ENCODE data around the gene NINJ2.

Gene NINJ2

DNA sequence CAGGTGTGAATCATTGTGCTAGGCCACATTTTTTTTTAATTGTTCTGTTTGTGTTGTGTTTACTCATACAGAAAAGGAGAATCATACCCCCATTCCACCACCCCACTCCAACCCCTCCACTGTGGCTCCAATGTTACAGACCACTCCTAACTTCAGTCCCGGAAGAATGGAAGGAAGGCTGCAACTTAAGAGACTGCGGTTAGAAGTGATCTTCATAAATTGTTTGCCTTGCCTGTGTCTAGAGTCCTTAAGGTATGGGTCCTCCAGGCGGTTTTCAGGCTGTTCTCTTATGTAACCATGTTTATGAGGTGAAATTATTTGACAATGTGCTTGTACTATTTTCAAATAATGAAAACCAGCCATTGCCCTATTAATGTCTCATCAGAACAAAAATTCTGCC is 22.5 kb downstream of the NINJ2 start:
- TF ChIP-seq, protein P1, sequence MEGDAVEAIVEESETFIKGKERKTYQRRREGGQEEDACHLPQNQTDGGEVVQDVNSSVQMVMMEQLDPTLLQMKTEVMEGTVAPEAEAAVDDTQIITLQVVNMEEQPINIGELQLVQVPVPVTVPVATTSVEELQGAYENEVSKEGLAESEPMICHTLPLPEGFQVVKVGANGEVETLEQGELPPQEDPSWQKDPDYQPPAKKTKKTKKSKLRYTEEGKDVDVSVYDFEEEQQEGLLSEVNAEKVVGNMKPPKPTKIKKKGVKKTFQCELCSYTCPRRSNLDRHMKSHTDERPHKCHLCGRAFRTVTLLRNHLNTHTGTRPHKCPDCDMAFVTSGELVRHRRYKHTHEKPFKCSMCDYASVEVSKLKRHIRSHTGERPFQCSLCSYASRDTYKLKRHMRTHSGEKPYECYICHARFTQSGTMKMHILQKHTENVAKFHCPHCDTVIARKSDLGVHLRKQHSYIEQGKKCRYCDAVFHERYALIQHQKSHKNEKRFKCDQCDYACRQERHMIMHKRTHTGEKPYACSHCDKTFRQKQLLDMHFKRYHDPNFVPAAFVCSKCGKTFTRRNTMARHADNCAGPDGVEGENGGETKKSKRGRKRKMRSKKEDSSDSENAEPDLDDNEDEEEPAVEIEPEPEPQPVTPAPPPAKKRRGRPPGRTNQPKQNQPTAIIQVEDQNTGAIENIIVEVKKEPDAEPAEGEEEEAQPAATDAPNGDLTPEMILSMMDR (IDR thresholded peaks at IDR 0.05; ENCODE audit: borderline replicate concordance, extremely low read depth, low read length, poor library complexity, severe bottlenecking) = no peak
- no peak for TF ChIP-seq EZH2 (IDR thresholded peaks at IDR 0.05; ENCODE audit: borderline replicate concordance, low read depth, low read length, severe bottlenecking)
- Histone ChIP-seq H2AFZ (ENCODE audit: low read depth, low read length) (no peak overlapping the region), H3K27me3 (ENCODE audit: insufficient read depth, low read length, poor library complexity) (no peaks in the 10 kb centered on the region), H3K4me1 (ENCODE audit: insufficient read depth, low read length) (peaks cover 22% of the 10 kb centered on the region), H3K9me3 (ENCODE audit: insufficient read depth, low read length, severe bottlenecking) (no peaks in the 10 kb centered on the region), H3K79me2 (ENCODE audit: insufficient read depth, low read length) (no peaks in the 10 kb centered on the region), H3K4me2 (ENCODE audit: insufficient read depth, low read length) (no peak overlapping the region), H3K4me3 (ENCODE audit: low read depth in 1 of 2, low read length in 2 of 2) (no peak overlapping the region), H3K36me3 (ENCODE audit: insufficient read depth, low read length) (no peaks in the 10 kb centered on the region), H3K9ac (ENCODE audit: low read depth, low read length) (no peak overlapping the region), H3K27ac (ENCODE audit: low read length) (no peak overlapping the region), H4K20me1 (ENCODE audit: insufficient read depth, low read length) (no peaks in the 10 kb centered on the region)
- no peak for ATAC-seq (ENCODE audit: insufficient read depth, low read depth)
- DNase-seq = no peak

DNA sequence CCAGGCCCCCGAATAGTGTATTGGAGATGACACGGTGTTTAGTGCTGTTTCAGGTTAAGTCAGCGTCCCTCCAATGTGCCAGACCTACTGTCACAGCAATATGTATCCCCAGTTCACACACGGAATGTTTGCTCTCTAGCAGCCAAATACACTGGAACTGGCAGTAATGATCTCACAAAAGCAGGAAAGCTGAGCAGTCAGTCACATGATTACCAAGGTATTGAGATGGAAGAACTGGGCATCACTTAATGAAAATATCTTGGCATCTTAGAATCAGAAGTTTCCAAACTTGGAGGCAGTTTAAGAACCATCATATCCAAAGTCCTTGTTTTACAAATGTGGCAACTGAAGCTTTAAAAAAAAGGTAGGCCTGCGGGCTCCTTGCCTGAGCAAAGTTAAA is 23.3 kb downstream of the NINJ2 start:
- no peaks in the 10 kb centered on the region for H4K20me1 ChIP-seq (ENCODE audit: insufficient read depth, low read length)
- DNase-seq (no peak), ATAC-seq (ENCODE audit: insufficient read depth, low read depth) (no peak)
- no peak for TF ChIP-seq EZH2 (IDR thresholded peaks at IDR 0.05; ENCODE audit: borderline replicate concordance, low read depth, low read length, severe bottlenecking)
- TF ChIP-seq, protein P1 (IDR thresholded peaks at IDR 0.05; ENCODE audit: borderline replicate concordance, extremely low read depth, low read length, poor library complexity, severe bottlenecking) = no peak
- H3K4me1 ChIP-seq (ENCODE audit: insufficient read depth, low read length) = peaks cover 22% of the 10 kb centered on the region
- H3K79me2 ChIP-seq (ENCODE audit: insufficient read depth, low read length) = no peaks in the 10 kb centered on the region
- H2AFZ ChIP-seq (ENCODE audit: low read depth, low read length) = no peak overlapping the region
- H3K4me3 ChIP-seq (ENCODE audit: low read depth in 1 of 2, low read length in 2 of 2) = no peak overlapping the region
- no peak overlapping the region for H3K27ac ChIP-seq (ENCODE audit: low read length)
- H3K4me2 ChIP-seq (ENCODE audit: insufficient read depth, low read length) = no peak overlapping the region
- no peaks in the 10 kb centered on the region for H3K27me3 ChIP-seq (ENCODE audit: insufficient read depth, low read length, poor library complexity)
- no peaks in the 10 kb centered on the region for H3K9me3 ChIP-seq (ENCODE audit: insufficient read depth, low read length, severe bottlenecking)
- no peaks in the 10 kb centered on the region for H3K36me3 ChIP-seq (ENCODE audit: insufficient read depth, low read length)
- H3K9ac ChIP-seq (ENCODE audit: low read depth, low read length) = no peak overlapping the region

DNA sequence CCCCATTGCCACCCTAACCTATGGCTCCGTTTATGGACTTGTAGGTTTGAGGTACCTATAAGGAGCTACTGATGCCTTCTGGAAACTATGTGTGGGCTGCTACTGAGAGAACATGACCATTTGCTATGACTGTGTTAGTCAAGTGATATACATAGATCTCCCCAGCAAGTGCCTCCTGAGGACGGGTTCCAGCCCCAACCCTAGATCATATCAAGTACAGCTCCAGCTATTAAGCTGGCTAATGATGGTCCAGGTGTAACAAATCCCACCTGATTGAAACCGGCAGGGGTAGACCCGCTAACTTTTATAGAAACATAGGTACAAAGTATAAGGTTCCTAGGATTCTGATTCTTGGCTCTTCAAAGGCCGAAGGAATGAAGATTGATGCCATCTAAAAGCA is 23.7 kb downstream of the NINJ2 start:
- H3K36me3 ChIP-seq (ENCODE audit: insufficient read depth, low read length) = no peaks in the 10 kb centered on the region
- H3K27ac ChIP-seq (ENCODE audit: low read length) = no peak overlapping the region
- DNase-seq = no peak
- H3K4me3 ChIP-seq (ENCODE audit: low read depth in 1 of 2, low read length in 2 of 2) = no peak overlapping the region
- peaks cover 22% of the 10 kb centered on the region for H3K4me1 ChIP-seq (ENCODE audit: insufficient read depth, low read length)
- H3K79me2 ChIP-seq (ENCODE audit: insufficient read depth, low read length) = no peaks in the 10 kb centered on the region
- no peaks in the 10 kb centered on the region for H3K9me3 ChIP-seq (ENCODE audit: insufficient read depth, low read length, severe bottlenecking)
- no peak for TF ChIP-seq EZH2 (IDR thresholded peaks at IDR 0.05; ENCODE audit: borderline replicate concordance, low read depth, low read length, severe bottlenecking)
- TF ChIP-seq, protein P1 (IDR thresholded peaks at IDR 0.05; ENCODE audit: borderline replicate concordance, extremely low read depth, low read length, poor library complexity, severe bottlenecking) = no peak
- H4K20me1 ChIP-seq (ENCODE audit: insufficient read depth, low read length) = no peaks in the 10 kb centered on the region
- H2AFZ ChIP-seq (ENCODE audit: low read depth, low read length) = no peak overlapping the region
- no peak for ATAC-seq (ENCODE audit: insufficient read depth, low read depth)
- H3K27me3 ChIP-seq (ENCODE audit: insufficient read depth, low read length, poor library complexity) = no peaks in the 10 kb centered on the region
- no peak overlapping the region for H3K9ac ChIP-seq (ENCODE audit: low read depth, low read length)
- no peak overlapping the region for H3K4me2 ChIP-seq (ENCODE audit: insufficient read depth, low read length)

Data from DND-41 (cell line).